Smooth muscle cell (in vitro differentiated cells): Measurements from ENCODE around the gene GSG1L. TPM values are rescaled to one million over a fixed set of nuclear protein-coding genes. Genes with fewer than 3 reads are reported as not detected.
"Not testable (repeated sequence)": the region's sequence is repeated elsewhere in the genome, so short reads cannot be mapped to it uniquely, and the experiment has no call there.

Source experiments
- DNase-seq: peaks from one replicate; lab custom pipeline; 2025; ENCODE audit not compliant: unreplicated experiment; lab: John Stamatoyannopoulos, UW
- H2AFZ ChIP-seq: fragments of 200-600 bp; sonication (generic); 2 replicates; pipeline ENCODE4 v1.6.0; 2016; ENCODE audit warnings: antibody characterized with exemption, low read depth, mild to moderate bottlenecking
- H3F3A ChIP-seq: fragments of 200-600 bp; sonication (generic); 2 replicates; pipeline ENCODE4 v1.6.0; 2017; ENCODE audit warnings: antibody characterized with exemption, low read depth
- H3K27ac ChIP-seq: fragments of 200-600 bp; sonication (generic); 2 replicates; pipeline ENCODE4 v1.5.1; 2016; ENCODE audit warnings: low read depth, mild to moderate bottlenecking
- H3K27me3 ChIP-seq: fragments of 200-600 bp; sonication (generic); 2 replicates; pipeline ENCODE4 v1.6.1; 2016; ENCODE audit warnings: low read depth, mild to moderate bottlenecking
- H3K36me3 ChIP-seq: fragments of 200-600 bp; sonication (generic); 2 replicates; pipeline ENCODE4 v1.5.1; 2016; ENCODE audit warnings: low read depth
- H3K4me1 ChIP-seq: fragments of 200-600 bp; sonication (generic); 2 replicates; pipeline ENCODE4 v1.5.1; 2016; ENCODE audit warnings: low read depth
- H3K4me2 ChIP-seq: fragments of 200-600 bp; sonication (generic); 2 replicates; pipeline ENCODE4 v1.6.0; 2016; ENCODE audit warnings: mild to moderate bottlenecking
- H3K4me3 ChIP-seq: fragments of 200-600 bp; sonication (generic); 2 replicates; pipeline ENCODE4 v1.5.1; 2016; ENCODE audit warnings: mild to moderate bottlenecking
- H3K79me2 ChIP-seq: fragments of 200-600 bp; sonication (generic); 2 replicates; pipeline ENCODE4 v1.6.0; 2016; ENCODE audit warnings: low read depth, mild to moderate bottlenecking
- H3K9ac ChIP-seq: fragments of 200-600 bp; sonication (generic); 2 replicates; pipeline ENCODE4 v1.6.0; 2016; ENCODE audit warnings: low read depth
- H3K9me3 ChIP-seq: fragments of 200-600 bp; sonication (generic); replicated peaks from 2 replicates; pipeline ENCODE4 v1.5.1; 2016; ENCODE audit warnings: low read depth
- H4K20me1 ChIP-seq: fragments of 200-600 bp; sonication (generic); 2 replicates; pipeline ENCODE4 v1.6.0; 2016; ENCODE audit warnings: low read depth
- CTCF ChIP-seq: fragments of 200-600 bp; sonication (generic); IDR thresholded peaks from 2 replicates; pipeline ENCODE4 v1.5.1; 2017; ENCODE audit warnings: borderline replicate concordance, mild to moderate bottlenecking, antibody characterized with exemption; ENCODE audit not compliant: insufficient read depth, poor library complexity, severe bottlenecking
- WGBS: methylation state at CpG from one replicate; pipeline ENCODE4 v1.1.7; 2016; ENCODE audit warnings: low lambda C conversion rate; 5-methylcytosine and 5-hydroxymethylcytosine counted together
- polyA plus RNA-seq: library from polyadenylated mRNA; unstranded; fragments of >200 nt; fragmentation: Nextera tagmentation; extraction: Ambion mirVana; gene quantifications from 2 replicates; pipeline ENCODE4 v1.2.1, GENCODE V29; 2016
- total RNA-seq: library from RNA; depleted of rRNA; stranded (reverse); fragments of >200 nt; gene quantifications from 2 replicates; pipeline ENCODE4 v1.2.3, GENCODE V29; 2014

Gene GSG1L
- total and polyA plus RNA-seq, 2 experiments from 2014 or later, result 0.31 TPM; not detected in 1

GRCh38 chr16:27943766-27944165 lies 119.7 kb downstream of the GSG1L start:
- no peak for TF ChIP-seq CTCF
- Histone ChIP-seq H3K9me3 (no peaks in the 10 kb centered on the region), H2AFZ (no peak overlapping the region), H3K9ac (no peak overlapping the region), H3K27me3 (peaks cover 4% of the 10 kb centered on the region), H3K36me3 (no peaks in the 10 kb centered on the region), H3F3A (no peaks in the 10 kb centered on the region), H3K79me2 (no peaks in the 10 kb centered on the region), H4K20me1 (no peaks in the 10 kb centered on the region), H3K4me1 (no peaks in the 10 kb centered on the region), H3K27ac (no peak overlapping the region), H3K4me2 (no peak overlapping the region), H3K4me3 (no peak overlapping the region)
- DNase-seq, result no peak
- 79% methylated on average over 2 of the region's 2 CpGs for WGBS

GRCh38 chr16:27942071-27942470 lies 121.4 kb downstream of the GSG1L start:
- H3K4me1 ChIP-seq, H4K20me1 ChIP-seq, DNase-seq, H3K27ac ChIP-seq, H3K36me3 ChIP-seq, H3K4me3 ChIP-seq, H3K9me3 ChIP-seq, H3K27me3 ChIP-seq, H3K79me2 ChIP-seq, H3K9ac ChIP-seq, H3K4me2 ChIP-seq, H3F3A ChIP-seq, H2AFZ ChIP-seq: not testable (repeated sequence)
- 88% methylated on average over 5 of the region's 5 CpGs for WGBS

- Histone ChIP-seq H3K4me2 (no peak overlapping the region), H3K79me2 (no peaks in the 10 kb centered on the region)
- 83% methylated on average over 7 of the region's 7 CpGs for WGBS
Measured at GRCh38 chr16:27935076-27935475, 128.4 kb downstream of the GSG1L start.

GRCh38 chr16:27932542-27933135 lies 130.9 kb downstream of the GSG1L start:
- H3K36me3 ChIP-seq, result no peaks in the 10 kb centered on the region
- H3K9me3 ChIP-seq, result no peaks in the 10 kb centered on the region
- 61% methylated on average over 3 of the region's 3 CpGs for WGBS
- H3K27me3 ChIP-seq, result peaks cover 9% of the 10 kb centered on the region
- H3F3A ChIP-seq, result no peaks in the 10 kb centered on the region
- no peak overlapping the region for H2AFZ ChIP-seq
- no peaks in the 10 kb centered on the region for H3K4me1 ChIP-seq
- no peaks in the 10 kb centered on the region for H3K79me2 ChIP-seq
- H3K4me2 ChIP-seq, result no peak overlapping the region
- H4K20me1 ChIP-seq, result no peaks in the 10 kb centered on the region
- H3K27ac ChIP-seq, result no peak overlapping the region
- no peak overlapping the region for H3K4me3 ChIP-seq
- no peak overlapping the region for H3K9ac ChIP-seq
- no peak for DNase-seq
- TF ChIP-seq CTCF, result no peak

More at GRCh38 chr16:27935076-27935475, 128.4 kb downstream of the GSG1L start:
- Histone ChIP-seq H3K27ac (no peak overlapping the region), H4K20me1 (no peaks in the 10 kb centered on the region), H3K9ac (no peak overlapping the region), H3K36me3 (no peaks in the 10 kb centered on the region), H3F3A (no peaks in the 10 kb centered on the region), H3K4me1 (no peaks in the 10 kb centered on the region), H2AFZ (no peak overlapping the region), H3K9me3 (no peaks in the 10 kb centered on the region), H3K27me3 (peaks cover 9% of the 10 kb centered on the region), H3K4me3 (no peak overlapping the region)
- no peak for DNase-seq
- no peak for TF ChIP-seq CTCF
